Lower leg skin (tissue), 4 donors: ENCODE data around the gene SPATA21. TPM values are rescaled to one million over a fixed set of nuclear protein-coding genes. Genes with fewer than 3 reads are reported as not detected.

Source experiments
- DNase-seq, 2 donors: peaks; one replicate each; pipeline ENCODE4 v3.0.0-alpha.2; 2019; ENCODE audit warnings: low spot score in 2 of 2
- H3K4me3 ChIP-seq: fragments of 200-600 bp; sonication (generic); 2 replicates; pipeline ENCODE4 v1.5.1; 2017; ENCODE audit warnings: mild to moderate bottlenecking, low read depth; ENCODE audit not compliant: poor library complexity, severe bottlenecking
- POLR2A ChIP-seq, 2 donors: fragments of 450-650 bp; IDR thresholded peaks; one replicate each; pipeline ENCODE4 v1.6.1; 2016 to 2017; ENCODE audit warnings: antibody characterized with exemption in 2 of 2, mild to moderate bottlenecking in 1 of 2, moderate library complexity in 1 of 2
- WGBS, 2 donors: methylation state at CpG; one replicate each; pipeline ENCODE4 v1.1.5; 2018; 5-methylcytosine and 5-hydroxymethylcytosine counted together
- intact Hi-C: fragments of 100-400 bp; cut with DNase I; formaldehyde crosslinking; loops from one replicate; pipeline ENCODE4 v1.15.0; 2023; ENCODE audit warnings: low total_unique reads
- total RNA-seq, 4 donors: library from RNA; depleted of rRNA; stranded (reverse); fragments of >200 nt; gene quantifications; one replicate each; pipeline ENCODE4 v1.1.0, GENCODE V29; 2016
- TF ChIP-seq, protein P1 (sequence below), 3 donors: fragments of 450-650 bp; IDR thresholded peaks; one replicate each; pipeline ENCODE4 v1.5.1; 2016; ENCODE audit warnings: antibody characterized with exemption in 3 of 3, mild to moderate bottlenecking in 3 of 3, moderate library complexity in 2 of 3

SPATA21 gene
- total RNA-seq, 4 donors from 2014 or later: not detected

- no peak for DNase-seq
- H3K4me3 ChIP-seq: no peak overlapping the region
- TF ChIP-seq, protein P1, sequence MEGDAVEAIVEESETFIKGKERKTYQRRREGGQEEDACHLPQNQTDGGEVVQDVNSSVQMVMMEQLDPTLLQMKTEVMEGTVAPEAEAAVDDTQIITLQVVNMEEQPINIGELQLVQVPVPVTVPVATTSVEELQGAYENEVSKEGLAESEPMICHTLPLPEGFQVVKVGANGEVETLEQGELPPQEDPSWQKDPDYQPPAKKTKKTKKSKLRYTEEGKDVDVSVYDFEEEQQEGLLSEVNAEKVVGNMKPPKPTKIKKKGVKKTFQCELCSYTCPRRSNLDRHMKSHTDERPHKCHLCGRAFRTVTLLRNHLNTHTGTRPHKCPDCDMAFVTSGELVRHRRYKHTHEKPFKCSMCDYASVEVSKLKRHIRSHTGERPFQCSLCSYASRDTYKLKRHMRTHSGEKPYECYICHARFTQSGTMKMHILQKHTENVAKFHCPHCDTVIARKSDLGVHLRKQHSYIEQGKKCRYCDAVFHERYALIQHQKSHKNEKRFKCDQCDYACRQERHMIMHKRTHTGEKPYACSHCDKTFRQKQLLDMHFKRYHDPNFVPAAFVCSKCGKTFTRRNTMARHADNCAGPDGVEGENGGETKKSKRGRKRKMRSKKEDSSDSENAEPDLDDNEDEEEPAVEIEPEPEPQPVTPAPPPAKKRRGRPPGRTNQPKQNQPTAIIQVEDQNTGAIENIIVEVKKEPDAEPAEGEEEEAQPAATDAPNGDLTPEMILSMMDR (IDR thresholded peaks at IDR 0.05): no peak
- TF ChIP-seq POLR2A (IDR thresholded peaks at IDR 0.05): no peak
- 78 to 79% methylated on average over 5 of the region's 5 CpGs for WGBS, 2 donors
- intact Hi-C loops: loop anchor here (2.0 kb wide), 1 partner anchor 13 kb away; no protein-coding TSS in a partner anchor
Measured at GRCh38 chr1:16405441-16405840, 31.8 kb downstream of the SPATA21 start.

DNA sequence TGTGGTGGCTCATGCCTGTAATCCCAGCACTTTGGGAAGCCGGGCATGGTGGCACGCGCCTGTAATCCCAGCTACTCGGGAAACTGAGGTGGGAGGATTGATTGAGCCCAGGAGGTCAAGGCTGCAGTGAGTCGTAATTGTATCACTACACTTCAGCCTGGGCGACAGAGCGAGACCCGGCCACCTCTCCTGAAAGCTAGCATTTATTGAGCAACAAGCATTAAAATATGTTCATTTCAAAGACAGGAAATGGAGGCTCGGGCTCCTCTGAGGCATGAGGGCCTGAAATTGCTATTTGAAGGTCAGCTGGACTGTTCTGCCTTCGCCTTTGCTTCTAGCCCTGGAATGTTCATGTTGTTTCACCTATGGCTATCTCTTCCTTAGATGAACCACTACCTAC, 34.5 kb downstream of the SPATA21 start:
- intact Hi-C loops: no loop called here
- H3K4me3 ChIP-seq: no peak overlapping the region
- TF ChIP-seq, protein P1 (IDR thresholded peaks at IDR 0.05): no peak
- no peak for TF ChIP-seq POLR2A (IDR thresholded peaks at IDR 0.05)
- no peak for DNase-seq
- 85 to 89% methylated on average over 10 of the region's 10 CpGs for WGBS, 2 donors

DNA sequence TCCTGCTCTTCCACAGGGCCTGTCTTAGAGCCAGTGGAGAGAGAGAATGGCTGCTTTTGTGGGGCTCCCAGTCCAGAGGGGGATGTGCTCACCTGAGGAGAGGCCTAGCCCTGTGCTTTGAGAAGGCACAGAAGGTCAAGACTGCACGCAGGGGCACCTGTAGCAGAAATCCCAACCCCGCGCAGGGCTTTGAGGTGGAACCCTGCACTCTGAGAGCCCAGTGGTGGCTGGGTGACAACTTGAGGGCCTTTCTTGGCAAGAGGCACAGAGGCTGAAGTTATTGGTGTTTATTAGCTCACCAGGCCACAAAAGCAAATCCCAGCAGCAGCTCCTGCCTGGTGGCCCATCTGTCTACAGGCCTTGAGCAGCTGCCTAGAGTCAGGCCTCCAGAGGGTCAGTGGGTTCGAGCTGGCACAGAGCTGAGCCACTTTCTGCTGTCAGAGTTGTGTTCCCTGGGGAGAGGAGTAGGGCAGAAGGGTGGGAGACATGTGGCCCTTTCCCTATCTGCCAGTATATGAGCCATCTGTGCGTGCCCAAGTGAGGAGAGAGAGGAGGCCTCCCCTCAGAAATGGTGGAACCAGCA, 38.8 kb downstream of the SPATA21 start:
- no peak overlapping the region for H3K4me3 ChIP-seq
- intact Hi-C loops: no loop called here
- DNase-seq: no peak
- TF ChIP-seq POLR2A (IDR thresholded peaks at IDR 0.05): no peak
- TF ChIP-seq, protein P1 (IDR thresholded peaks at IDR 0.05): no peak
- WGBS, 2 donors: 90 to 95% methylated on average over 3 to 5 of the region's 5 CpGs

DNA sequence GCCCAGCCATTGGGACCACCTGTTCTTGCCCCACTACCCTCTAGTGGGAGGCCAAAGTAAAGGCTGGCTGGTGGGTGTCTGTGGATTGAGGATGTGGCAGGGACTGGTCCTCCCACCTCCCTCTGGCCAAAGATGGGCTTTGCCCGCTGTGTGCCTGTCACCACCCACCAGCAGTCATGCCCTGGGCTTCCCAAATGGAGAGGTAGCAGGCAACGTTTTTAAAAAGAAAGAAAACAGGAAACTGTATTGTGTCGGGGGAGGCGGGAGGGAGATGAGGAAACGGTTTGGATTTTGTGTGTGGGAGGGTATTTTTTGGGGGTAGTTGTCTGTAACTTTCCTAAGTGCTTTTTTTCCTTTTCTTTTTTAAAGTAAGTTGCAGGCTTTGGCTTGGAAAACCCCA, 40.1 kb downstream of the SPATA21 start:
- H3K4me3 ChIP-seq: no peak overlapping the region
- DNase-seq: no peak
- WGBS, 2 donors: 64 to 70% methylated on average over 5 of the region's 5 CpGs
- TF ChIP-seq POLR2A (IDR thresholded peaks at IDR 0.05): no peak
- TF ChIP-seq, protein P1 (IDR thresholded peaks at IDR 0.05): no peak
- intact Hi-C loops: no loop called here

DNA sequence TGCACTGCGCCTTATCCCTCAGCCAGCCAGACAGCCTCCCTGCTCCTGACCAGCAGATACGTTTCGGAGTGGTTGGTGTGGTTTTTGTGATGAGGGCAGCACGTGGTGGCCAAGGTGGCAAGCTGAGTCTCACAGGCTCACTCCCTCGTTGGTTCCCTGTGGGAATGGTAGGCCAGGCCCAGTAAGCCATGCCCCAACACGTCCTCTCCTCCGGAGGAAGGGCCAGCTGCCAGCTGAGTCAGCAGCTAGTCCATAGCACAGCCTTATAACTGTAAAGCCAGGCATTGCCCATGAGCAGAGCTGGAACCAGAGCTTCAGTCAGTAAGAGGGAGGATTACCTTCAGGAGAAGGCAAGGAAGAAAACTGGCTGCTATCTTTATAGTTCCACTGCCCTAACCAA, 40.6 kb downstream of the SPATA21 start:
- H3K4me3 ChIP-seq: no peak overlapping the region
- intact Hi-C loops: no loop called here
- 23 to 63% methylated on average over 7 of the region's 7 CpGs for WGBS, 2 donors
- peak in 1 of 2 donors; percentile 67 for DNase-seq
- TF ChIP-seq POLR2A (IDR thresholded peaks at IDR 0.05): no peak
- TF ChIP-seq, protein P1 (IDR thresholded peaks at IDR 0.05): no peak

DNA sequence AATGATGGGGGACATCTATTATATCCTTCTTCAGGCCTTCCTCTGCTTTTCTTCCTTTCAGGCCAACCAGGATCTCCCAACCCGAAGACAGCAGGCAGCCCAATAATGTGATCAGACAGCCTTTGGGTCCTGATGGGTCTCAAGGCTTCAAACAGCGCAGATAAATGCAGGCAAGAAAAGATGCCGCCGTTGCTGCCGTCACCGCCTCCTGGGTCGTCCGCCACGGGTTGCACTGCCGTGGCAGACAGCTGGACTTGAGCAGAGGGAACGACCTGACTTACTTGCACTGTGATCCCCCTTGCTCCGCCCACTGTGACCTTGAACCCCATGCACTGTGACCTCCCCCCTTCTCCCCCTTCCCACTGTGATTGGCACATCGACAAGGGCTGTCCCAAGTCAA, 42.2 kb downstream of the SPATA21 start:
- no peak overlapping the region for H3K4me3 ChIP-seq
- WGBS, 2 donors: 89 to 95% methylated on average over 13 of the region's 13 CpGs
- TF ChIP-seq, protein P1 (IDR thresholded peaks at IDR 0.05): no peak
- TF ChIP-seq POLR2A (IDR thresholded peaks at IDR 0.05): no peak
- intact Hi-C loops: no loop called here
- DNase-seq: no peak
